Skeletal muscle tissue (tissue), 4 donors: ENCODE data around the gene SVOPL. TPM values are rescaled to one million over a fixed set of nuclear protein-coding genes. Genes with fewer than 3 reads are reported as not detected.

ENCODE experiments used
- H3K27ac ChIP-seq: one replicate; pipeline ENCODE4 v1.7.0; 2013; ENCODE audit warnings: mild to moderate bottlenecking, low read depth, low read length, inconsistent platforms
- H3K27me3 ChIP-seq, 3 donors: one replicate each; pipeline ENCODE4 v1.7.0; 2013; ENCODE audit warnings: low read length in 3 of 3; ENCODE audit not compliant: control insufficient read depth in 3 of 3, insufficient read depth in 3 of 3
- H3K36me3 ChIP-seq, 3 donors: one replicate each; pipeline ENCODE4 v1.7.0; 2013; ENCODE audit warnings: low read length in 3 of 3; ENCODE audit not compliant: control insufficient read depth in 3 of 3, insufficient read depth in 3 of 3
- H3K4me1 ChIP-seq, 3 donors: one replicate each; pipeline ENCODE4 v1.7.0; 2013; ENCODE audit warnings: low read length in 3 of 3, mild to moderate bottlenecking in 3 of 3; ENCODE audit not compliant: control insufficient read depth in 3 of 3, insufficient read depth in 3 of 3
- H3K4me3 ChIP-seq, 3 donors: one replicate each; pipeline ENCODE4 v1.7.0; 2013; ENCODE audit warnings: low read length in 3 of 3
- H3K9ac ChIP-seq, 3 donors: one replicate each; pipeline ENCODE4 v1.7.0; 2013; ENCODE audit warnings: low read length in 3 of 3, mild to moderate bottlenecking in 3 of 3, moderate library complexity in 2 of 3, low read depth in 1 of 3
- H3K9me3 ChIP-seq, 3 donors: one replicate each; pipeline ENCODE4 v1.7.0; 2013; ENCODE audit warnings: low read length in 3 of 3; ENCODE audit not compliant: control insufficient read depth in 3 of 3
- total RNA-seq: library from RNA; depleted of rRNA; stranded (reverse); fragments of >200 nt; gene quantifications from one replicate; pipeline ENCODE4 v1.2.3, GENCODE V29; 2014
- donor health status: Osteomylitis.

The SVOPL gene
- total RNA-seq, result not detected

GRCh38 chr7:138700857-138701536 is at the start of gene SVOPL:
Gene SVOPL (minus strand): TSS chr7:138701362. CDS start chr7:138679045, 22,317 bp downstream.
- no peaks in the 10 kb centered on the region for H3K27me3 ChIP-seq
- H3K9me3 ChIP-seq, result peaks cover 0 to 3% (median 0%) of the 10 kb centered on the region in 3 donors
- no peak within 1 kb of the TSS for H3K27ac ChIP-seq
- no peak within 1 kb of the TSS for H3K4me3 ChIP-seq
- H3K4me1 ChIP-seq, result no peaks in the 10 kb centered on the region
- no peaks in the 10 kb centered on the region for H3K36me3 ChIP-seq
- no peak within 1 kb of the TSS for H3K9ac ChIP-seq

GRCh38 chr7:138750473-138750872 is 49.3 kb upstream of the SVOPL start:
- Histone ChIP-seq H3K27ac (no peak overlapping the region), H3K9ac (no peak overlapping the region), H3K9me3 (no peaks in the 10 kb centered on the region), H3K4me1 (no peaks in the 10 kb centered on the region), H3K4me3 (no peak overlapping the region), H3K36me3 (no peaks in the 10 kb centered on the region), H3K27me3 (peaks cover 8 to 13% (median 9%) of the 10 kb centered on the region in 3 donors)

GRCh38 chr7:138749960-138750359 is 48.8 kb upstream of the SVOPL start:
- Histone ChIP-seq H3K9me3 (no peaks in the 10 kb centered on the region), H3K36me3 (no peaks in the 10 kb centered on the region), H3K27me3 (peaks cover 8 to 13% (median 9%) of the 10 kb centered on the region in 3 donors), H3K27ac (no peak overlapping the region), H3K9ac (no peak overlapping the region), H3K4me3 (no peak overlapping the region), H3K4me1 (no peaks in the 10 kb centered on the region)

- Histone ChIP-seq H3K4me1 (no peaks in the 10 kb centered on the region), H3K9ac (no peak overlapping the region), H3K9me3 (no peaks in the 10 kb centered on the region), H3K27ac (no peak overlapping the region), H3K27me3 (peaks cover 8 to 13% (median 9%) of the 10 kb centered on the region in 3 donors), H3K36me3 (no peaks in the 10 kb centered on the region), H3K4me3 (no peak overlapping the region)
Measured at GRCh38 chr7:138748666-138749065, 47.5 kb upstream of the SVOPL start.

- H3K4me3 ChIP-seq, result no peak overlapping the region
Measured at GRCh38 chr7:138746073-138746472, 44.9 kb upstream of the SVOPL start.

GRCh38 chr7:138745189-138745588 is 44.0 kb upstream of the SVOPL start:
- Histone ChIP-seq H3K4me3 (no peak overlapping the region), H3K4me1 (no peaks in the 10 kb centered on the region), H3K27me3 (peaks cover 0 to 2% (median 0%) of the 10 kb centered on the region in 3 donors), H3K36me3 (no peaks in the 10 kb centered on the region), H3K9me3 (no peaks in the 10 kb centered on the region), H3K27ac (no peak overlapping the region), H3K9ac (no peak overlapping the region)

More at GRCh38 chr7:138746073-138746472, 44.9 kb upstream of the SVOPL start:
- no peaks in the 10 kb centered on the region for H3K4me1 ChIP-seq
- no peak overlapping the region for H3K9ac ChIP-seq
- no peaks in the 10 kb centered on the region for H3K36me3 ChIP-seq
- no peak overlapping the region for H3K27ac ChIP-seq
- H3K27me3 ChIP-seq, result peaks cover 5 to 8% (median 6%) of the 10 kb centered on the region in 3 donors
- no peaks in the 10 kb centered on the region for H3K9me3 ChIP-seq

- H3K36me3 ChIP-seq, result no peaks in the 10 kb centered on the region
- H3K4me1 ChIP-seq, result no peaks in the 10 kb centered on the region
- H3K9me3 ChIP-seq, result no peaks in the 10 kb centered on the region
- no peak overlapping the region for H3K4me3 ChIP-seq
- H3K27me3 ChIP-seq, result no peaks in the 10 kb centered on the region
- H3K27ac ChIP-seq, result no peak overlapping the region
- H3K9ac ChIP-seq, result no peak overlapping the region
Measured at GRCh38 chr7:138741453-138741735, 40.2 kb upstream of the SVOPL start.

GRCh38 chr7:138739859-138740258 is 38.7 kb upstream of the SVOPL start:
- Histone ChIP-seq H3K36me3 (no peaks in the 10 kb centered on the region), H3K27me3 (no peaks in the 10 kb centered on the region), H3K27ac (no peak overlapping the region), H3K4me3 (no peak overlapping the region), H3K4me1 (no peaks in the 10 kb centered on the region), H3K9ac (no peak overlapping the region), H3K9me3 (no peaks in the 10 kb centered on the region)

GRCh38 chr7:138738551-138739335 is 37.6 kb upstream of the SVOPL start:
- no peak overlapping the region for H3K9ac ChIP-seq
- H3K4me1 ChIP-seq, result no peaks in the 10 kb centered on the region
- no peak overlapping the region for H3K27ac ChIP-seq
- no peak overlapping the region for H3K4me3 ChIP-seq
- H3K36me3 ChIP-seq, result no peaks in the 10 kb centered on the region
- H3K27me3 ChIP-seq, result no peaks in the 10 kb centered on the region
- no peaks in the 10 kb centered on the region for H3K9me3 ChIP-seq

GRCh38 chr7:138738114-138738513 is 37.0 kb upstream of the SVOPL start:
- H3K9ac ChIP-seq, result no peak overlapping the region
- H3K36me3 ChIP-seq, result no peaks in the 10 kb centered on the region
- H3K4me3 ChIP-seq, result no peak overlapping the region
- H3K9me3 ChIP-seq, result no peaks in the 10 kb centered on the region
- no peaks in the 10 kb centered on the region for H3K27me3 ChIP-seq
- no peak overlapping the region for H3K27ac ChIP-seq
- no peaks in the 10 kb centered on the region for H3K4me1 ChIP-seq
